SK-N-SH (cell line): ENCODE results near the gene PMVK.
A peak's percentile ranks its signal among the peaks of the same experiment; 100 is the strongest.

Experiments used
- CHD2 ChIP-seq: fragments of 150-350 bp; IDR thresholded peaks from 2 replicates; pipeline ENCODE4 v1.6.1; 2018; ENCODE audit warnings: low read length; ENCODE audit not compliant: partially characterized antibody
- ELF1 ChIP-seq: IDR thresholded peaks from 2 replicates; pipeline ENCODE4 v1.4.0; 2012
- EP300 ChIP-seq, 2 experiments: IDR thresholded peaks; 2 replicates each; pipeline versions ENCODE4 v1.4.0 to v1.6.1; 2012; ENCODE audit warnings: borderline replicate concordance in 1 of 2, low read depth in 1 of 2, low read length in 1 of 2
- JUND ChIP-seq: IDR thresholded peaks from 2 replicates; pipeline ENCODE4 v1.4.0; 2012
- USF2 ChIP-seq: fragments of 150-350 bp; IDR thresholded peaks from 2 replicates; pipeline ENCODE4 v1.6.1; 2017; ENCODE audit warnings: antibody characterized with exemption, low read length, low read depth, borderline replicate concordance
- TF ChIP-seq, protein P1 (sequence below): IDR thresholded peaks from 2 replicates; pipeline ENCODE4 v1.4.0; 2012; ENCODE audit warnings: low read depth
- TF ChIP-seq, protein P2 (sequence below): fragments of 200-600 bp; sonication (generic); IDR thresholded peaks from 2 replicates; pipeline ENCODE4 v1.6.1; 2017; ENCODE audit warnings: antibody characterized with exemption, mild to moderate bottlenecking, moderate library complexity

DNA sequence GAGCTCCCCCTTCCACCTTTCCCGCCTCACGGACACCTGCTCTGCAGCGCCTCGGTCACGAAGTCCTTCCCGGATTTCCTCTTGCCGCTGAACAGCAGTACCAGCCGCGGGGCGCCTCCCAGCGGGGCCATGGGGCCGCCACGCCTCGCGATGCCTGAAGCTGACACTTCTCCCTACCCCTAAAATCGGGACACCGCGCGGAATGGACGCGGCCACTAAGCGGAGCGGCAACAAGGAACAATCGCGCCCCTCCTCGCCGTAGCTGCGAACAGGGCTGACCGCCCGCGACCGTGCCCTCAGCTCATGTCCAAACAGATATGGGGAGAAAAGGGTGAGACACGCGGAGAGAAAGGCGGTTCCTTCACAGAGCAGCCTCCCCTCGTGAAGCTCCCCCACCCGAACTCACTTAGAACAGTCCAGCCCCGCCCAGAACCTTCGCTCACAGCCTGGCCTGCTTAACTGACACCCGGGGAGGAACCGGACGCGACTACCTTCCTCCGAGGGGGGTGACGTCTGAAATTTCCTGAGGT, at the start of gene PMVK:
- TF ChIP-seq ELF1 (no peak), USF2 (no peak), CHD2 (peak; percentile 93), JUND (no peak), EP300 (IDR thresholded peaks at IDR 0.05; ENCODE audit: borderline replicate concordance in 1 of 2, low read depth in 1 of 2, low read length in 1 of 2) (peak in 1 of 2 experiments; percentile 55; a peak in 1 of 4 replicates)
- TF ChIP-seq, protein P1, sequence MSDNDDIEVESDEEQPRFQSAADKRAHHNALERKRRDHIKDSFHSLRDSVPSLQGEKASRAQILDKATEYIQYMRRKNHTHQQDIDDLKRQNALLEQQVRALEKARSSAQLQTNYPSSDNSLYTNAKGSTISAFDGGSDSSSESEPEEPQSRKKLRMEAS, result peak; percentile 93
- TF ChIP-seq, protein P2, sequence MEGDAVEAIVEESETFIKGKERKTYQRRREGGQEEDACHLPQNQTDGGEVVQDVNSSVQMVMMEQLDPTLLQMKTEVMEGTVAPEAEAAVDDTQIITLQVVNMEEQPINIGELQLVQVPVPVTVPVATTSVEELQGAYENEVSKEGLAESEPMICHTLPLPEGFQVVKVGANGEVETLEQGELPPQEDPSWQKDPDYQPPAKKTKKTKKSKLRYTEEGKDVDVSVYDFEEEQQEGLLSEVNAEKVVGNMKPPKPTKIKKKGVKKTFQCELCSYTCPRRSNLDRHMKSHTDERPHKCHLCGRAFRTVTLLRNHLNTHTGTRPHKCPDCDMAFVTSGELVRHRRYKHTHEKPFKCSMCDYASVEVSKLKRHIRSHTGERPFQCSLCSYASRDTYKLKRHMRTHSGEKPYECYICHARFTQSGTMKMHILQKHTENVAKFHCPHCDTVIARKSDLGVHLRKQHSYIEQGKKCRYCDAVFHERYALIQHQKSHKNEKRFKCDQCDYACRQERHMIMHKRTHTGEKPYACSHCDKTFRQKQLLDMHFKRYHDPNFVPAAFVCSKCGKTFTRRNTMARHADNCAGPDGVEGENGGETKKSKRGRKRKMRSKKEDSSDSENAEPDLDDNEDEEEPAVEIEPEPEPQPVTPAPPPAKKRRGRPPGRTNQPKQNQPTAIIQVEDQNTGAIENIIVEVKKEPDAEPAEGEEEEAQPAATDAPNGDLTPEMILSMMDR, result peak; percentile 46
